Measurements from ENCODE around the gene SLC22A23.

SLC22A23 gene

DNA sequence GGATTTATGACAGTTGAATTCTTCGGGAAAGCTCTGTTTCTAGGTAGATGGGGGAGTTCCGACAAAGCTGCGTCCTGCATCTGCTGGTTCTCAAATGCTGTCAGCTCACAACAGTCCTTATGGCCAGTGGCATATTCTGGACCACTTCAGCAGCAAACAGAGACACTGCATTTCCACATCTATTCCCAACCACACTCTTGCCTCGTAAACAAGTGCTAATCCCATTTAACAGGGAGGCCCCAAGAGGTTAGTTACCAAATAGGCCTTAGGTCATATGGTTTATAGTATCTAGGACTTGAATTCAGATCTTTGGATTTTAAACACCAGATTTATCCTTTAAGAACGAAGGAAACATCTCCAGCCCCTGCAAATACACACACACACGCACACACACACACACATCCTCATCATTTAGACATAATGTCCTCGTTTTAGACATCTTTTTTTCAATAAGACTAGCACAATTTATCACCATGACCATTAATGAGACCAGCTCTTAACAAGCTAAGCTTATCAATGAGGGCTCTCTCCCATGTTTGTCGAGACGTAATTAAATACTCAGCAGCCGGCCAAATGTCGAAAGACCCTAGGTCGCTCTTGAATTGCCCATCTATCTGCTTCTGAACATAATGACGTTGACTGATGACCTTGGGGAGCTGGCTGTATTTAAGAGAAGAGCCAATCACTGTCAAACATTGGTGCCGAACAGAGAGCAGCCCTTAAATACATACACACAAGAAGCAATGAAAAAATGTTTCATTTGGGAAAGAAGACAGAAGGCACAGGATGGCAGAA lies 113.6 kb downstream of the SLC22A23 start:
- no peak for DNase-seq (ENCODE audit: low read depth)
- TF ChIP-seq, protein P1, sequence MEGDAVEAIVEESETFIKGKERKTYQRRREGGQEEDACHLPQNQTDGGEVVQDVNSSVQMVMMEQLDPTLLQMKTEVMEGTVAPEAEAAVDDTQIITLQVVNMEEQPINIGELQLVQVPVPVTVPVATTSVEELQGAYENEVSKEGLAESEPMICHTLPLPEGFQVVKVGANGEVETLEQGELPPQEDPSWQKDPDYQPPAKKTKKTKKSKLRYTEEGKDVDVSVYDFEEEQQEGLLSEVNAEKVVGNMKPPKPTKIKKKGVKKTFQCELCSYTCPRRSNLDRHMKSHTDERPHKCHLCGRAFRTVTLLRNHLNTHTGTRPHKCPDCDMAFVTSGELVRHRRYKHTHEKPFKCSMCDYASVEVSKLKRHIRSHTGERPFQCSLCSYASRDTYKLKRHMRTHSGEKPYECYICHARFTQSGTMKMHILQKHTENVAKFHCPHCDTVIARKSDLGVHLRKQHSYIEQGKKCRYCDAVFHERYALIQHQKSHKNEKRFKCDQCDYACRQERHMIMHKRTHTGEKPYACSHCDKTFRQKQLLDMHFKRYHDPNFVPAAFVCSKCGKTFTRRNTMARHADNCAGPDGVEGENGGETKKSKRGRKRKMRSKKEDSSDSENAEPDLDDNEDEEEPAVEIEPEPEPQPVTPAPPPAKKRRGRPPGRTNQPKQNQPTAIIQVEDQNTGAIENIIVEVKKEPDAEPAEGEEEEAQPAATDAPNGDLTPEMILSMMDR (conservative IDR thresholded peaks at IDR 0.05; ENCODE audit: low read length): no peak
- H3K4me3 ChIP-seq (ENCODE audit: low read length): no peak overlapping the region

DNA sequence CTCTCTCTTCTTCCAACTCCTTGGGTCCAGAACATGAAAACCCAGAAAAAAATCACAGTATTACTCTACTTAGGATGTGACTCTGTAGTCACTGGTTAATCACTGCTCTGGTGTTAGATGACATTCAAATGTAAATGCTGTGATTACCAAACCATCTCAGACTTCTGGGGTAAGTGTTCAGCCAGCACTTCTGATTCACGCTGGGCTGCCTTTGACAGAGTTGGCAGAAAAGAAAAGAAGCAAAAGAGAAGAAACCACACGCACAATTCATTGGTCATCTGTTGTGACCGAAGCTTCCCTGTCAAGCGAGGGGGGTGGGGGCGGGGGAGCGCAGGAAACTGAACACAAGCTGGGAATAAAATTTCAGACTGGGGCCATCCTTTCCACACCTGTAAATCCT lies 115.4 kb downstream of the SLC22A23 start:
- H3K4me3 ChIP-seq (ENCODE audit: low read length): no peak overlapping the region
- DNase-seq (ENCODE audit: low read depth): peak; percentile 95
- TF ChIP-seq, protein P1 (conservative IDR thresholded peaks at IDR 0.05; ENCODE audit: low read length): no peak

GRCh38 chr6:3340894-3341293 lies 116.0 kb downstream of the SLC22A23 start:
- no peak overlapping the region; the same call in 1 of the 2 replicates for H3K4me3 ChIP-seq (ENCODE audit: low read length)
- peak; percentile 74 for DNase-seq (ENCODE audit: low read depth)
- TF ChIP-seq, protein P1 (conservative IDR thresholded peaks at IDR 0.05; ENCODE audit: low read length): no peak

DNA sequence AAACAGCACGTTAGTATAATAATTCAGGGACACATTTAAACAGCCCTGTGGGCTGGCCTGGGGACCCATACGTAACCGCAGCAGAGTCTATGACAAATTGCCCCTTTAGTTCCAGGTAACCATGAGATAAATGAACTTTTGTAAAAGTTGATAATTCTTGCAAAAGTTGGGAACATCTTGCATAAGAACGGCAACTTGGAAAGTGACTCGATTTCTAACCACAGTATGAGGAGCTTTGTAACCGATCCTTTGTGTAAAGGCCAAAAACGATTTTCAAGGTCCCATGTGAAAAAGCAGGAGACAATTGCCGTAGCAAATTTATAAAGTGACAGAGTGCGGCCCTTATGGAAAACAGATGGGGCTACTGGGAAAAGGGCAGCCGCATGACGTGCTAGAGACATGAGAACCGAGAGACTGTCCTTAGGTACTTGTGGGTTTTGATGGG lies 116.5 kb downstream of the SLC22A23 start:
- peak; percentile 93 for DNase-seq (ENCODE audit: low read depth)
- no peak overlapping the region for H3K4me3 ChIP-seq (ENCODE audit: low read length)
- TF ChIP-seq, protein P1 (conservative IDR thresholded peaks at IDR 0.05; ENCODE audit: low read length): no peak

DNA sequence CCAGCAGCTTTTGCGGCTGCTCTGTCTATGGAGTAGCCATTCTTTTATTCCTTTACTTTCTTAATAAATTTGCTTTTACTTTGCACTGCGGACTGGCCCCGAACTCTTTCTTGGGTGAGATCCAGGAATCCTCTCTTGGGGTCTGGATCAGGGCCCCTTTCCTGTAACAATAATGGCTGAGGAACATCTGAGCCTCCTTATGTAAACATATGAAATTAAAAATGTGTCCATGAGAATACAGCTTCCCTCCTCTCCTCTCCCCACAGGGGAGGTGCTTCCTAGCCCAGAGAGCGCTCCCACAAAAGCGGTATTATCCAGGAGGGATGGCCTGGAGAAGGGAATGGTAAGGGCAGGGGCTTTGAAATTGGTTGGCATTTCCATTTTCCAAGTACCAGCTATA lies 117.0 kb downstream of the SLC22A23 start:
- DNase-seq (ENCODE audit: low read depth): no peak
- no peak overlapping the region for H3K4me3 ChIP-seq (ENCODE audit: low read length)
- TF ChIP-seq, protein P1 (conservative IDR thresholded peaks at IDR 0.05; ENCODE audit: low read length): no peak

GRCh38 chr6:3337521-3338350 lies 119.1 kb downstream of the SLC22A23 start:
- TF ChIP-seq, protein P1 (conservative IDR thresholded peaks at IDR 0.05; ENCODE audit: low read length): peak; percentile 16; the same call in 1 of the 2 replicates
- DNase-seq (ENCODE audit: low read depth): no peak
- H3K4me3 ChIP-seq (ENCODE audit: low read length): no peak overlapping the region
